GM12801 (cell line): Measurements from ENCODE around the gene TPT1.

Experiments used
- TF ChIP-seq, protein P1 (sequence below): IDR thresholded peaks from one replicate; pipeline ENCODE4 v1.5.1; 2011; ENCODE audit warnings: control low read depth; ENCODE audit not compliant: insufficient read length; ENCODE audit errors: extremely low read depth

The TPT1 gene

GRCh38 chr13:45373162-45373547 is 32.2 kb upstream of the TPT1 start:
- TF ChIP-seq, protein P1, sequence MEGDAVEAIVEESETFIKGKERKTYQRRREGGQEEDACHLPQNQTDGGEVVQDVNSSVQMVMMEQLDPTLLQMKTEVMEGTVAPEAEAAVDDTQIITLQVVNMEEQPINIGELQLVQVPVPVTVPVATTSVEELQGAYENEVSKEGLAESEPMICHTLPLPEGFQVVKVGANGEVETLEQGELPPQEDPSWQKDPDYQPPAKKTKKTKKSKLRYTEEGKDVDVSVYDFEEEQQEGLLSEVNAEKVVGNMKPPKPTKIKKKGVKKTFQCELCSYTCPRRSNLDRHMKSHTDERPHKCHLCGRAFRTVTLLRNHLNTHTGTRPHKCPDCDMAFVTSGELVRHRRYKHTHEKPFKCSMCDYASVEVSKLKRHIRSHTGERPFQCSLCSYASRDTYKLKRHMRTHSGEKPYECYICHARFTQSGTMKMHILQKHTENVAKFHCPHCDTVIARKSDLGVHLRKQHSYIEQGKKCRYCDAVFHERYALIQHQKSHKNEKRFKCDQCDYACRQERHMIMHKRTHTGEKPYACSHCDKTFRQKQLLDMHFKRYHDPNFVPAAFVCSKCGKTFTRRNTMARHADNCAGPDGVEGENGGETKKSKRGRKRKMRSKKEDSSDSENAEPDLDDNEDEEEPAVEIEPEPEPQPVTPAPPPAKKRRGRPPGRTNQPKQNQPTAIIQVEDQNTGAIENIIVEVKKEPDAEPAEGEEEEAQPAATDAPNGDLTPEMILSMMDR, result no peak

DNA sequence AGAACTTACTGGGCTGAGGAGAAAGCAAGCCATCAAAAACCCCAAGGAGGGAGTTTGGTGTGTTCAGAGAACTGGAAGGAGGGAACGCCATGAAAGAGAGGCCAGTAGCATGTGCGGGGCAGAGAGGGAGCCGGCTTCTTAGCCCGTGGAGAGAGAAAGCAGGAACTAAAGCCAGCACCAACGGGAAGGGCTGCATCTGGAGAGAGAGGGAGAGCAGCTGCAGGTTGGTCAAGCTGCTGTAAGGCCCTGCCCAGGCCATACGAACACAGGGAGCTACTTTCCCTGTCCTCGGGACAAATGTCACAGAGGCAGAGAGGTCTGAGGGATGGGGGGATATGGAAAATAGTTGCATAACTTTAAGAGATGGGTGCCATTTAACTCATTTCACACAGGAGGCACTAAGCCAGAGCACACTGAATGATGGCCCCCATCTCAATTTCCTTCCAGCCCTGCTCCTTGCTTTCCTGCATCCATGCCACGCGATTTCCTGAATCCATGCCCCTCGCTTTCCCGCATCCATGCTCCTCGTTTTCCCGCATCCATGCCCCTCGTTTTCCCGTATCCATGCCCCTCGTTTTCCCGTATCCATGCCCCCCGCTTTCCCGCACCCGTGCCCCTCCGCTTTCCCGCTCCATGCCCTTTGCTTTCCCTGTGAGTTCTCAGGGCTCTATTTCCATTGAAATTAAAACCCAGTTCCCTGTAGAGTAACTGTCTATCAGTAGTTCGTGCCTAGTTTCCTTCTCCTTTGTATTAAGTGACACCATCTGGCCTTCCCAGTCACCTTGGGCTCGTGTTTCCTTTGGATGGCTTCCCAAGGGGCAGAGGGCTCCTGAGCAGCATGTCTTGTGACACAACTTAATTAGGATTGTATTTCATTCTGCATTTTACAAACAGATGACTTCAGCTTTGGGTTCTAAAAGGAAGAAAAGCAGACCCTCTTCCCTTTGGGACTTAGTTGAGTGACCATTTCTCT is 31.5 kb upstream of the TPT1 start:
- TF ChIP-seq, protein P1, result no peak

DNA sequence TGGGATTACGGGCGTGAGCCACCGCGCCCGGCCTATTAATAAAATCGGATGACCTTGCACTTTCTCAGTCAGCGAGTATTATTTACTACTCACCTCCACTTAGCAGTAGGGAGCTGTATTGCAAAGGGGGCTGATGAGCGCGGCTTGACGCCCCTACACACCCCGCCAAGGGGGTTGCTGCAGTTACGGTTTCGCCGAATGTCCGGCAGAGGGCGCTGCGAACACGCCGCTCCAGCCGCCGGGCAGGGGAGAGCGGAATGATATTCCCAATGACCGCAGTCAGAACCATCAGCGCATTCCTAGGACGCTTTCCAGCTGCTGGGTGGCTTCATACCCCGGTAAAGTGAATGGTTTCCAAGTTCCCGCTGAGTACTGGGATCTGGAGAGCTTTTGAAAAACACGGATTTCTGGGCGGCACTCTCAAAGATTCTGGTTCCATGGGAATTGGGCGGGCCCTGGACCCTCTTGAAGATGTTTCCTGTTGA is 30.0 kb upstream of the TPT1 start:
- TF ChIP-seq, protein P1, result peak; percentile 47

DNA sequence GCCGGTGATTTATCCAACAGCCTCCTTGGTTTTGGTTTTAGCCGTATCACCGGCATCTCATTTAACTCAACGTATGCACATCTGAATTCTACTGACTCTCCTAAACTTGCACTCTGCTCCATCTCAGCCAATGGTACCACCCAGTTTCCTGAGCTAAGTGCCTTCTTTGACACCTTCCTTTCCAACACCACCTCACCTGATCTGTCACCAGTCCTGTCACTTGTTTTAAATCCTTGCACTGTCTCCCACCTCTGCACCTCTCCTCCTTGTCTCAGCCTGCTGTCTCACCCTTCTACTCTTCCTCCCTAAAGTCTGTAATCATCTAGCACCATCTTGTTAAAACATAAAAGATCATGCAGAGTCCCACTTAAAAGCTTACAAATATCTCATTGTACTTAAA is 28.1 kb upstream of the TPT1 start:
- TF ChIP-seq, protein P1, result no peak

GRCh38 chr13:45368571-45368970 is 27.6 kb upstream of the TPT1 start:
- TF ChIP-seq, protein P1, result no peak

GRCh38 chr13:45368005-45368404 is 27.0 kb upstream of the TPT1 start:
- TF ChIP-seq, protein P1, result no peak

DNA sequence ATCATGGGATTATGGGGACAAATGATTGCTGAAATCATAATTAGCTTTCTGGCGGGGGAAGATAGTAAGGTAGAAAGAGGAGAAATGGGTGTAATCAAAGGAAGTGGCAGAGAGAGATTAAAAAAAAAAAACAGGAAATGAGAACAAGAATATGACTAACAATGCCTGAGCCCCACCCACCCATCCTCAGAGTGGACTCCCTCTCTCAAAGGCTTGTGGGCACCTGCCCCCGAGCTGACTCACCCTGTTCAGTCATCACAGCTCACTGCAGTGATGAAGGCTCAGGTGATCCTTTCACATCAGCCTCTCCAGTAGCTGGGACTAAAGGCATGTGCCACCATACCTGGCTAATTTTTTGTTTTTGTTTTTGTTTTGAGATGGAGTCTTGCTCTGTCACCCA is 26.4 kb upstream of the TPT1 start:
- TF ChIP-seq, protein P1, result no peak
